ENCODE measurements around the gene RNU1-1. TPM values are rescaled to one million over a fixed set of nuclear protein-coding genes. Genes with fewer than 3 reads are reported as not detected.
"Not testable (repeated sequence)": the region's sequence is repeated elsewhere in the genome, so short reads cannot be mapped to it uniquely, and the experiment has no call there.

RNU1-1 gene
- polyA plus RNA-seq, 1 experiment, result not detected

GRCh38 chr1:16519255-16519951 is 5.3 kb upstream of the RNU1-1 start:
- H3K27me3 ChIP-seq (ENCODE audit: control insufficient read depth, insufficient read depth, low read length); DNase-seq (ENCODE audit: low read depth); H3K36me3 ChIP-seq (ENCODE audit: control insufficient read depth, insufficient read depth, low read length); CTCF ChIA-PET; POLR2A ChIA-PET; H3K4me3 ChIP-seq (ENCODE audit: low read depth, low read length): not testable (repeated sequence)

- POLR2A ChIA-PET; DNase-seq (ENCODE audit: low read depth); H3K27me3 ChIP-seq (ENCODE audit: control insufficient read depth, insufficient read depth, low read length); H3K4me3 ChIP-seq (ENCODE audit: low read depth, low read length); CTCF ChIA-PET; H3K36me3 ChIP-seq (ENCODE audit: control insufficient read depth, insufficient read depth, low read length): not testable (repeated sequence)
Measured at GRCh38 chr1:16518913-16519254, 4.8 kb upstream of the RNU1-1 start.

GRCh38 chr1:16516694-16517410 is 2.8 kb upstream of the RNU1-1 start:
- DNase-seq (ENCODE audit: low read depth); H3K36me3 ChIP-seq (ENCODE audit: control insufficient read depth, insufficient read depth, low read length); H3K4me3 ChIP-seq (ENCODE audit: low read depth, low read length); POLR2A ChIA-PET; H3K27me3 ChIP-seq (ENCODE audit: control insufficient read depth, insufficient read depth, low read length): not testable (repeated sequence)
- CTCF ChIA-PET, result interaction anchor here (0.7 kb wide), 1 partner anchor 95 kb away, joined by 3 read pairs; no protein-coding TSS in a partner anchor

- CTCF ChIA-PET; H3K36me3 ChIP-seq (ENCODE audit: control insufficient read depth, insufficient read depth, low read length); H3K4me3 ChIP-seq (ENCODE audit: low read depth, low read length); H3K27me3 ChIP-seq (ENCODE audit: control insufficient read depth, insufficient read depth, low read length): not testable (repeated sequence)
- DNase-seq (ENCODE audit: low read depth), result peak; percentile 90
- POLR2A ChIA-PET, result interaction anchor here (0.7 kb wide), 2 partner anchors 117 to 392 kb away, joined by 3 to 4 read pairs; no protein-coding TSS in a partner anchor
Measured at GRCh38 chr1:16513412-16514106, 526 bp downstream of the RNU1-1 start.

GRCh38 chr1:16512624-16513411 is 1.3 kb downstream of the RNU1-1 start:
- CTCF ChIA-PET; DNase-seq (ENCODE audit: low read depth): not testable (repeated sequence)

GRCh38 chr1:16511926-16512325 is 2.2 kb downstream of the RNU1-1 start:
- DNase-seq (ENCODE audit: low read depth); H3K4me3 ChIP-seq (ENCODE audit: low read depth, low read length); CTCF ChIA-PET; H3K27me3 ChIP-seq (ENCODE audit: control insufficient read depth, insufficient read depth, low read length); H3K36me3 ChIP-seq (ENCODE audit: control insufficient read depth, insufficient read depth, low read length): not testable (repeated sequence)
- POLR2A ChIA-PET, result interaction anchor here (0.7 kb wide), 1 partner anchor 12 kb away, joined by 4 read pairs; no protein-coding TSS in a partner anchor

More at GRCh38 chr1:16512624-16513411, 1.3 kb downstream of the RNU1-1 start:
- POLR2A ChIA-PET, result interaction anchor here (0.7 kb wide), 1 partner anchor 13 kb away, joined by 4 read pairs; no protein-coding TSS in a partner anchor
- H3K36me3 ChIP-seq (ENCODE audit: control insufficient read depth, insufficient read depth, low read length); H3K27me3 ChIP-seq (ENCODE audit: control insufficient read depth, insufficient read depth, low read length); H3K4me3 ChIP-seq (ENCODE audit: low read depth, low read length): not testable (repeated sequence)

GRCh38 chr1:16508861-16509445 is 5.1 kb downstream of the RNU1-1 start:
- H3K27me3 ChIP-seq (ENCODE audit: control insufficient read depth, insufficient read depth, low read length); H3K4me3 ChIP-seq (ENCODE audit: low read depth, low read length); CTCF ChIA-PET; H3K36me3 ChIP-seq (ENCODE audit: control insufficient read depth, insufficient read depth, low read length); DNase-seq (ENCODE audit: low read depth); POLR2A ChIA-PET: not testable (repeated sequence)

- H3K4me3 ChIP-seq (ENCODE audit: low read depth, low read length); DNase-seq (ENCODE audit: low read depth); POLR2A ChIA-PET; H3K36me3 ChIP-seq (ENCODE audit: control insufficient read depth, insufficient read depth, low read length); H3K27me3 ChIP-seq (ENCODE audit: control insufficient read depth, insufficient read depth, low read length): not testable (repeated sequence)
- CTCF ChIA-PET, result interaction anchor here (0.6 kb wide), 1 partner anchor 918 kb away, joined by 4 read pairs; no protein-coding TSS in a partner anchor
Measured at GRCh38 chr1:16506364-16507136, 7.5 kb downstream of the RNU1-1 start.

GRCh38 chr1:16505870-16506269 is 8.2 kb downstream of the RNU1-1 start:
- H3K27me3 ChIP-seq (ENCODE audit: control insufficient read depth, insufficient read depth, low read length); POLR2A ChIA-PET; DNase-seq (ENCODE audit: low read depth); H3K36me3 ChIP-seq (ENCODE audit: control insufficient read depth, insufficient read depth, low read length); H3K4me3 ChIP-seq (ENCODE audit: low read depth, low read length): not testable (repeated sequence)
- CTCF ChIA-PET, result interaction anchor here (0.6 kb wide), 1 partner anchor 919 kb away, joined by 4 read pairs; no protein-coding TSS in a partner anchor
